ENCODE data around the gene DHRS7B. TPM values are rescaled to one million over a fixed set of nuclear protein-coding genes. Genes with fewer than 3 reads are reported as not detected.

DHRS7B gene
- 17.1 to 21.2 TPM (median 20.3 TPM) in 5 replicates for total RNA-seq (2022; extraction: Qiagen RNA extraction; ENCODE audit: low read depth)

DNA sequence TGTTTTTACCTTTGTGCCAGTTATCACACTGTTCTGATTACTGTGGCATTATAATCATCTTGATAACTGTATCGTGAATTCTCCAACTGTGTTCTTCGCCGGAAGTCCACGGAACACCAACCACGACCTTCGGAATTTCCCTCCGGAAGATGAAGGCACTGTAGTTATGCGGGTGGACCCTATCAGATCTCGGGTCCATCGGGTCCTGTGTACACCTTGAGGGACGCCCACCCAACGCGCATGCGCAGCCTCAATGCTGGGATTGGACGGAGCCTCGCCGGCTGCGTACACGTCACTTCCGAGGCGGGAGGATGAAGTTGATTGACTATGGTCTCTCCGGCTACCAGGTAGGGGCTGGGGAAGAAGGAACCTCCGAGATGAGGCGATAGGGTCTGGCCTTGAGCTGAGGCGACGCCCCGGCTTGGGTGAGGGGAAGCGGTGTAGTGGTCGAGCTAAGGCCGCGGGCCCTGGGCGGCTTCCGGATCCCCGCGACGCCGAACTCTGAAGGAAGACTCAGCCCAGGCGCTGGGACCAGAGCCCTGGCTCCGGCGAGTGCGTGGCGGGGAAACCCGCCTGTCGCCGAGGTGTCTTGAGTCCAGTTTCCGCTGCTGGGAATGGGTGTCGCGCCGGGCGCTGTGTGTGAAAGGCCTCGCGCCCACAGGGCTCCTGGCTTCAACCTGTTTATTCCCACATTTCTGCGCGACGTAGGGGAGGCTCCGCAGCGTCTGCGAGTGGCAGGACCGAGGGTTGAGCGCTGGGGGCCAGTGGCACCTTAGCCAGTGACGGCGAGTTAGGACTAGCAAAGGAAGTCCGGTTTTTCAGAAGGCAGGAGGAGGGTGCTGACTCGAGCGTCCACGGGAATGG is at the start of gene DHRS7B:
TSS of gene DHRS7B (plus strand) at position 320 of the 864 bp plus-strand sequence. CDS start at position 328, 8 bp downstream.

GRCh38 chr17:21214015-21214776 is 87.4 kb downstream of the DHRS7B start, which contains the start of gene TMEM11:
TMEM11 (minus strand) TSS chr17:21214161; CDS start chr17:21214152, 9 bp downstream.

Other genes starting within 250 kb of the DHRS7B start
- 99.9 to 140 TPM (median 121 TPM) in 5 replicates for gene USP22, start 84.0 kb upstream of the DHRS7B start, total RNA-seq (2022; extraction: Qiagen RNA extraction; ENCODE audit: low read depth)
- gene TMEM11, start 87.2 kb downstream of the DHRS7B start, total RNA-seq (2022; extraction: Qiagen RNA extraction; ENCODE audit: low read depth), result 53.4 to 71.0 TPM (median 68.1 TPM) in 5 replicates
- gene NATD1, start 126.4 kb downstream of the DHRS7B start, total RNA-seq (2022; extraction: Qiagen RNA extraction; ENCODE audit: low read depth), result 2.2 to 3.5 TPM (median 3.2 TPM) in 5 replicates
- gene MAP2K3, start 157.7 kb downstream of the DHRS7B start, total RNA-seq (2022; extraction: Qiagen RNA extraction; ENCODE audit: low read depth), result 87.0 to 135 TPM (median 103 TPM) in 5 replicates
- gene KCNJ12, start 249.4 kb downstream of the DHRS7B start, total RNA-seq (2022; extraction: Qiagen RNA extraction; ENCODE audit: low read depth), result 0.67 to 1.5 TPM (median 1.4 TPM) in 5 replicates

Measured in A549 treated with ZK216348 at 1 μM for 4 hours (cell line).